Activated CD4-positive, alpha-beta T cell treated with anti-CD3 and anti-CD28 coated beads for 1 hour (primary cell): ENCODE data around the gene AQP12B.
"Not testable (repeated sequence)": the region's sequence is repeated elsewhere in the genome, so short reads cannot be mapped to it uniquely, and the experiment has no call there.

Source experiments
- DNase-seq: peaks from one replicate; pipeline ENCODE4 v3.0.0-alpha.2; 2020

AQP12B gene, protein sequence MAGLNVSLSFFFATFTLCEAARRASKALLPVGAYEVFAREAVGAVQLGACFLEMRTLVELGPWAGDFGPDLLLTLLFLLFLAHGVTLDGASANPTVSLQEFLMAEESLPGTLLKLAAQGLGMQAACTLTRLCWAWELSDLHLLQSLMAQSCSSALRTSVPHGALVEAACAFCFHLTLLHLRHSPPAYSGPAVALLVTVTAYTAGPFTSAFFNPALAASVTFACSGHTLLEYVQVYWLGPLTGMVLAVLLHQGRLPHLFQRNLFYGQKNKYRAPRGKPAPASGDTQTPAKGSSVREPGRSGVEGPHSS

DNA sequence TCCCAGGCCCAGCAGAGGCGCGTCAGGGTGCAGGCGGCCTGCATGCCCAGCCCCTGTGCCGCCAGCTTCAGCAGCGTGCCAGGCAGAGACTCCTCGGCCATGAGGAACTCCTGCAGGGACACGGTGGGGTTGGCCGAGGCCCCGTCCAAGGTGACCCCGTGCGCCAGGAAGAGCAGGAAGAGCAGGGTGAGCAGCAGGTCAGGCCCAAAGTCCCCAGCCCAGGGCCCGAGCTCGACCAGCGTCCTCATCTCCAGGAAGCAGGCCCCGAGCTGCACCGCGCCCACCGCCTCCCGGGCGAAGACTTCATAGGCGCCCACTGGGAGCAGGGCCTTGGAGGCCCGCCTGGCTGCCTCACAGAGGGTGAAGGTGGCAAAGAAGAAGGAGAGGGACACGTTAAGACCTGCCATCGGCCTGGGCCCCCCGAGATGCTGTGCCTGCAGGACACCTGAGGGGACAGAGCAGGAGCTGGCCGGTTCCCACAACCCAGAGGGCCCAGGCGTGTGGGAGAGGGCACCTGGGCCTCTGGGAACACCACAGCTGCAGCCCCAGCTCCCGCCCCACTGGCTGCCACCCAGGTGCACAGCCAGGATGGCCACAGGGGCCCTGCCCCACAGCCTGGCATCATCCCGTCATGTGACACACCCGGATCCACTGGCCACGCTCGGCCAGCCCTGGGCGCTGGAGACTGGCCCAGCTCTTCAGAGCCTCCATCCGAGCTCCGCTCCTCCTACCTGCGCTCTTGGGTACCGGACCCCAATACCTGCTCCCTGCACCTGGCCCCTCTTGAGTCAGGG is at the start of gene AQP12B:
Gene AQP12B, minus strand, starts transcription at position 455 of the 794 bp plus-strand sequence. Its CDS starts 48 bp downstream, at position 407.
- DNase-seq = not testable (repeated sequence)

DNA sequence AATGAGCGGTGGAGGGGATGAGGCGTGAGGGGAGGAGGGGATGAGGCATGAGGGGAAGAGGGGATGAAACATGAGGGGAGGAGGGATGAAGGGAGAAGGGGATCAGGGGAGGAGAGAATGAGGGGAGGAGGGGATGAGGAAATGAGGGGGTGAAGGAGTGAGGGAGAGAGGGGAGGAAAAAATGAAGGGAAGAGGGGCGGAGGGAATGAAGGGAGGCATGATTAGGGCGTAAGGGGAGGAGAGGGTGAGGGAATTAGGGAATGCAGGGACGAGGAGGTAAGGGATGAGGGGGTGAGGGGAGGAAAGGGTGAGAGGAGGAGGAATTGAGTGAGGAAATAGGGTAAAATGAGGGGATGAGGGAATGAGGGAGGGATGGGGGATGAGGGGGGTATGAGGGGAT is 49.5 kb upstream of the AQP12B start:
- DNase-seq = no peak

DNA sequence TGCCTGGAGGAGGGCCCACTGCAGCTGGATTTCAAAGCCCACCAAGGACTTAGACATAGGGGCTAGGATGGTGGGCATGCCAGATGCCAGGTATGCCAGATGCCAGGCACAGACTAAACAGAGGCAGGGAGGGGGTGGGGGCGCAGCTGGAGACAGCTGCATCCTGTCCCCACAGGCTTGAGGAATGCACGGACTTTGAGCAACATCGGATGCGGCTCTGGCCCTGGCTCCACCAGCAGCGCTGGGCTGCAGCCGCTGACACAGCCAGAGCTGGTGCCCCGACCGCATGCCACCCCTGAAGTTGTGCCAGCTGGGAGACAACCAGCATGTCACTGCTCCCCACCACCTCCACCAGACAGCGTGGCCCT is 48.5 kb upstream of the AQP12B start:
- DNase-seq = no peak

DNA sequence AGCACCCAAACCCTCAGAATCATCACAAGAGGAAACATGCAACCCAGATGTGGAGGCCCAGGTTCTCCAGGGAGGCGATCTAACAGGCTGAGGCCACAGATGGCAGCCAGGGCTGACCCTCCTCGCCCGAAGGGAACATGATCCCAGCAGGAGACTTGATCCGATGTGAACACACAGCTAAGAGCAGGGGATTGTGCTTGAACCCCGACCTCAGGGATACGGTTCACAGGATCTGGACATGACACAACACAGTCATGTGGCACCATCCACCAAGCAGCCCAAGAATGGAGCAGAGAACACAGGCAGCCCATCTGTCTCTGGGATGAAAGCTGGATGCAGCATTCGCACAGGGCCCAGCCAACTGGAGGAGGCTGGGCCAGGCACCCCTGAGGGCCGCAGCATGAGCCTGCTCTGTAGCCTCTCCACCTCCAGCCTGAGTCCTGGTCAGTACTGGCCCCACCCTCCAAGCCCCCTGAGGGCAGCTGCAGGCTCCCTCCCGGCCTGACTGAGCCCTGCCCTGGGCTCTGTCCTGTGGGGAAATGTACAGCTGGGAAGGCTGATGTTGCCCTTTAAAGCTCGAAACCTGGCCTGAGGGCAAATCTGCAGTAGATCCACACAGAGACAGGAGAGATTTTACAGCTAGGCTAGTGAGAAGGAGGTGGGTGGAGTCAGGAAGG is 48.0 kb upstream of the AQP12B start:
- DNase-seq = no peak

DNA sequence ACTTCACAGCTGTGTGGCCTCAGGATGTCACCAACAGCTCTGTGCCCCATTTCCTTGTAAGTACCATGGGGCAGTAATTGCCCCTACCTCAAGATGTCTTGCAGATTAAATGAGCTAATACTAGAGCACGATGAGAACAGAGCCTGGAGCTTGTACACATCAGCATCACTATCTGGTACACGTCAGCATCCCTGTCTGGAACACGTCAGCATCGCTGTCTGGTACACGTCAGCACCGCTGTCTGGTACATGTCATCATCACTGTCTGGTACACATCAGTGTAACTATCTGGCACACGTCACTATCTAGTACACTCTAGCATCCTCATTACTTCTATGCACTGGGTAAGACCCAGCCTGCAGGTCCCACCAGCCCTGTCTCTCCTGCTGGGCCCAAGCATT is 46.1 kb upstream of the AQP12B start:
- no peak for DNase-seq

DNA sequence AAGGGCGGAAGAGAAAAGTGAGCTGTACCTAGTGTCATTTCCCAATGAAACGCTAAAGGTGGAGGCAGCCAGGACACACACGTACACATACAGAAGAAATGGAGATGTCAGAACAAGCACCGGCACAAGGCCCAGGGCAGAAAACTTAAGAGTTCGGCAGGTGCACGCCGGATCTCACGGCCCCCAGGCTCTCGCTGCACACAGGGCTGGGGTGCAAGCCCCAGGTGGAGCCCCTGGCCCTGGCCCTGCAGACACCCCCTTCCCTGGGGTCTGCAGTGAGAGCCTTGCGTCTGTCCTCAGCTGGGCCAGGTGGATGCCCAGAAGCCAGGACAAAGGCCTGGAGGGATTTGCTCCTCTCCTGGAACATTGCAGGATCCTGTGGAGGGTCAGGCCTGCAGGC is 45.7 kb upstream of the AQP12B start:
- DNase-seq = no peak

DNA sequence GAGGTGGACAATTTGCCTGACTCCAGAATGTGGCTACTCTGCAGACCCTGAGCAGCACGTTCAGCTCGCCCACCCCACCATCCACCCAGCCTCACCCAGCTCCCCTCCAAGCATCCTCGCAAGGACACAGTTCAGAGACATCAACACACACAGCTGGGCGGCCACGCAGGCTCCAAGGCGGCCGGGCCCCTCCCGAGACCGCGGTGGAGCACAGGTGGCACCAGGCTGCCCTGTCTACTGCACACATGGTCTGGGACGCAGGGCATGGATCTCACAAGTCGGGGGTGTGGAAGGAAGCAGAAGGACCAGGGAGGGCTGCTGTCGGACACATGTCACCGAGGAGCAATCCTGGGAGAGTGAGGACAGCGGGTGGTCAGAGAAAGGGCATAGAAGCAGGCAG is 45.2 kb upstream of the AQP12B start:
- no peak for DNase-seq

DNA sequence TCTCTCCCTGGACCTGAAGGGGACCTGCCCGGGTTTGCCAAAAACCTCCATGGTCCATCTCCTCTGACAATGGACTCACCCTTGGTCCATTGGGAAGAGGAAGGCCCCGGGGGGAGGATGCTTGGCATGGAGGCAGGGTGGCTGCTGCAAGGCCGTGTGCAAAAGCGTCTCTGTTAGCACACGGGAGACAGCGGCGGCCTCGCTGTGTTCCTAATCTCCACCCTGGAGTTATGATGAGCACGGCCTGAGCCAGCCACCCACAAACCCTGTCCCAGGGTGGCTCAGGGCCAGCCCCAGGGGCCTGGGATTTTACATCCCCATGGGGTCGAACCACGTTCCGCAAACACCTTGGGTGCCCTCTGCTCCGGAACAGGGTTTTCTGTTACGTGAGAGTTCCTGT is 44.8 kb upstream of the AQP12B start:
- no peak for DNase-seq

DNA sequence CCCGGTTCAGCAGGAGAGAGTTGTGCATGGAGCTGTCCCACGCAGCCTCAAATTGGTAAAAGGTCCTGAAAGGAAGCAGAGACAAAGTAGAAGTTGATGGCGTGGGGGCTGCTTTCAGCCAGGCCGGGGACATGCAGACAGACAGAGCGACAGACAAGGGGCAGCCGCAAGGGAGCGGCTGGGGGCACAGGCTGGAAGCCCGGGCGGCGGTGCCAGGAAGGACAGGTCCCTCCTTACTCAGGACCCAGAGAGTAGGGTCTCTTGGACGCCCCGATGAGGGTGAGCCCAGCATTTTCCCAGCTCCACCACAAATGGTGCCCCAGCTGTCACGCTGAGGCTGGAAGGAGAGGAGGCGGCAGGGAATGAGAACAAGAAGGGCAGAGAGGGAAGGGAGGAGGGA is 44.2 kb upstream of the AQP12B start:
- no peak for DNase-seq

DNA sequence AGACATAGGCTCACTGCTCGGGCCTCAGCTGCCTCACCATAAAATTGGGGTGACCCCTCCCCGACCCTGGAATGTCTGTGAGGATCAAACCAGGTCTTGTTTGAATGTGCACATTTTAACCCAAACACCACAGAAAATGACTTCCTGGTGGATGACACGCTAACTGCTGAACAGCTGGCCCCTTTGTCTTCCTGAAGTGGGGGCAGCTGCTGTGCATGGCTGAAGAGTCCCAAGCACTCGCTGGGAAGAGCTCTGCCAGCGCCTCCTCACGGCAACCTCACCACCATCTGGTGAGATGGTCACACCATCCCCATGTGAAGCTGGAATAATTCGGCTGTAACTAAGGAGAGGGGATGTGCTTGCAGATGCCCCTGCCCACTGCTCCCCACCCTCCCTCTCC is 43.0 kb upstream of the AQP12B start:
- no peak for DNase-seq

DNA sequence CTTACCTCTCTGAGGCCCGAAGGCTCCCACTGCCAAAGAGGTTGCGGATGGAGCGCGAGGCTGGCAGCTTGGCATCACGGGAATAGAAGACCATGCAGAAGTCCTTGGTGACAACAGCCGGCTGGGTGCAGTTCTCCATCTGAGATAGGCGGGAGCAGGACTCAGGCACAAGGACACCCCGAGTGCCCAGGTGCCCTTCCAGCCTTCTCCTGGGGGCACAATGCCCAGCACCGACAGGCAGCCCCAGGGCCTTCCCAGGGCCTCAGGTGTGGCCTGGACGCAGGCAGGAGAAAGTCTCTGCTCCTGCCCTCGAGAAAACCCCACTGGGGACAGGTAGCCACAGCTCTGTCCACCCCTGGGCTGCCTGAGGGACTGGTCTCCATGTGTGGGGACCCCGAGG is 42.6 kb upstream of the AQP12B start:
- DNase-seq = no peak

DNA sequence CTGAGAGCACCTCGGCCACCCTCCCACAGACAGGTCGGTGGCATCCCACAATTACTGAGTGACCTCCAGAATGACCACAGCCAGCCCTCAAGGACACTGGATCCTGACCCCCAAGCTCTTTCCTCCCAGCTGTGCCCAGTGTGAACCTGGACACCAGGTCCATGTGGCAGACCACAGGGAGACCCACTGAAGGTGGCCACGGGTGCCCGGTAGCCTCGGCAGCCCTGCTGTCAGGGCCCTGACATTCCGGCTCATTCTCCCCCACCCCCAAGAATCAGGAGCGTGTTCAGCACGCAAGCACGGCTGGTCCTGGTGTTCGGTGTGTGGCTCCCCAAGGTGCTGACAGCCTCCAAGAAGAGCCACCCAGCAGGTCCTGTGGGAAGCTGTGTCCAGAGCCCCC is 41.7 kb upstream of the AQP12B start:
- no peak for DNase-seq

DNA sequence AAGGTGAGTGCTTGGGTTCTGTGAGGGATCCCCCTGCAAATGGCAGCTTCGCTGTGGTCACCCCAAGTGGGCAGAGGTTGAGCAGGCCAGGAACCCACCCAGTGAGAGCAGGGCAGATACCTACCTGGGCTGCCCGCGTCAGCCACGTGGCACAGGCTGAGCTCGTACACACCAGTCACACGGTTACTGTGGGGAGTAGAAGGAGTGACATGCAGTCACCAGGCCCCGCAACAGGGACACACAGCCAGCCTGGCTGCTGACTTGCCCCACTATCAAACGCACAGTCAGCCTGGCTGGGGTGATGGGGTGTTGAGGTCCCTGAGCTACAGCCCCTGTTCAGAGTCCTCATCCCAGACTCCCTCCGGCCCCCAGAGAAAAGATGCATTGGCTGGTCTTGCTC is 41.2 kb upstream of the AQP12B start:
- no peak for DNase-seq

DNA sequence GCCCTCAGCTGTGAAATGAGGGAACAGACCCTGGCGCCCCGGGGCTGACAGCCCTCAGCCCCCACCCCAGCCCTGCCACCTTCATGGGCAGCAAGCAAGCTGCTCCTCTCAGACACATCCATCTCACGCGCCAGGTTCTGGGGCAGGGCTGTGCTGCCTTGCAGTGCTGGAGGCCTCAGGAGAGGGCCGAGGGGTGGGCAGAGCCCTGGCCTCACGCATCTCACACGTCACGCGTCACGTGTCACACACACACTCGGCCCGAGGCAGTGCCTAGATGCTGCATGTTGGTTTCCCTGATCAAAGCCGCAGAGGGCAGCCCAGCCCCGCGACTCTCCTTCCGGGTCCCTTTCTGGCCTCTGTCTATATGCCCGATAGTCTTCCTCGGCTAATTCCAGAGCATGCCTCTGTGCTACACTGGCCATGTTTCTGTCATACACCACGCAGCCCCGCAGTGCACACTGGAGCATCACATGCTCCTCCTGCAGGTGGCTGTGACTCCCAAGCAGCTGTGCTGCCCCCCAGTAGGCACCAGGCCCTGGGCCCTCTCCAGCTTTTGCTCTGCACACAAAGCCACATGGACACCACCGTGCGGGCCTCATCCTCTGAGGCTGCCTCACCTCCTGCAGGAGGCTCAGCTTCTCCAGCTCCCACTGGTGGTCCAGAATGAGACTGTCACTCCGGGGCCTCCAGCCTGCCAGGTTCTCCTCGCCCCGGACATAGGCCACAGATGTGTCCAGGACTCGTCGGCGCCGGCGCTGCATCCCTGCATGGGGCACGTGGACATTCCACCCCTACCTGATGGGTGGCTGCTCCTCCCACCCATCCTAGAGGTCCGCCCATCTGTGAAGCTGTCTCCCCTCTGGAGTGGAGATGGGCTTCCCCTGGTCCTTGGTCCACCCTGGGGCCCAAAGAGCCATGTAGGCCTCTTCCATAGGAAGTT is 40.4 kb upstream of the AQP12B start:
- no peak for DNase-seq

DNA sequence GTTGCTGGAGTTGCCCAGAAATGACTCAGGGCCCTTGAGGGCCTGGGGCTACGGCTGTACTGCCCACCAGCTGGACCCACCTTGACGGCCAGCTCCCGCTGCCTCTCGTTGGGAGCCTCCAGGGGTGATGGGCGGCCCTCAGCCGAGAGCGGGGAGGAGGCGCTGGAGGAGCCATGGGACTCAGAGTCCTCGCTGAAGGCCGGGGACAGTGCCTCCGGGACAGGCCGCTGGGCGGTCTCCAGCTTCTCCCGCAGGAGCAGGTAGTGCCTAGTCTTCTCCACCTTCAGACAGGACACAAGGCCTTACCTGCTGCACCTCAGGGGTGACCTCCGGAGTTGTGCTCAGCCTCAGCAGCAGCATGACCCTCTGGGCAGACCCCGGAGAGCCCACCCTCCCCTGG is 39.7 kb upstream of the AQP12B start:
- no peak for DNase-seq

DNA sequence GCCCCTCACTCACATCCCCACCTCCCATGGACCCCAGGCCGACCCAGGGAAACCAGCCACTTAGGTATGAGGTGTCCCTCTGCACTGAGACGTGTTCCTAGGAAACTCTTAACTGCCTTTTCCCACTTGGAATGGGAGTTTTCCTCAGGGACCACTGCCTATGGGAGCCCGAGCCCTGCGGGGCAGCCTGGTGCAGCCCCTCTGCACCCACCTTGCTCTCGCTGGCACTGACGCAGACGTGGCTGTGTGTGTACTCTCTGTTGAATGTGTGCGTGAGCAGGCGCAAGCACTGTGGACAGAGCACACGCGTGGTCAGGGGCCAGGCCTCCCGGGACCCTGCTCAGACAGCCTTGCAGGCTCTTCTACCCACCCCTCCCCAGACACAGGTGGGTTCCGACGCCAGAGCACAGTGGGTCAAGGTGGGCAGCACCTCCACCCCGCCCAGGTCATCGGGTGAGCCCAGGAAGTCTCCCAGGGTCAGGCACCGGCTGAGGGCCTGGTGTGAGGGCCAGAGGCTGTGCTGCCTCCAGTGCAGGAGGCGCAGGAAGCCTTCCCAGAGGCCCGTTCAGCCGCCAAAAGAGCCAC is 39.0 kb upstream of the AQP12B start:
- no peak for DNase-seq

DNA sequence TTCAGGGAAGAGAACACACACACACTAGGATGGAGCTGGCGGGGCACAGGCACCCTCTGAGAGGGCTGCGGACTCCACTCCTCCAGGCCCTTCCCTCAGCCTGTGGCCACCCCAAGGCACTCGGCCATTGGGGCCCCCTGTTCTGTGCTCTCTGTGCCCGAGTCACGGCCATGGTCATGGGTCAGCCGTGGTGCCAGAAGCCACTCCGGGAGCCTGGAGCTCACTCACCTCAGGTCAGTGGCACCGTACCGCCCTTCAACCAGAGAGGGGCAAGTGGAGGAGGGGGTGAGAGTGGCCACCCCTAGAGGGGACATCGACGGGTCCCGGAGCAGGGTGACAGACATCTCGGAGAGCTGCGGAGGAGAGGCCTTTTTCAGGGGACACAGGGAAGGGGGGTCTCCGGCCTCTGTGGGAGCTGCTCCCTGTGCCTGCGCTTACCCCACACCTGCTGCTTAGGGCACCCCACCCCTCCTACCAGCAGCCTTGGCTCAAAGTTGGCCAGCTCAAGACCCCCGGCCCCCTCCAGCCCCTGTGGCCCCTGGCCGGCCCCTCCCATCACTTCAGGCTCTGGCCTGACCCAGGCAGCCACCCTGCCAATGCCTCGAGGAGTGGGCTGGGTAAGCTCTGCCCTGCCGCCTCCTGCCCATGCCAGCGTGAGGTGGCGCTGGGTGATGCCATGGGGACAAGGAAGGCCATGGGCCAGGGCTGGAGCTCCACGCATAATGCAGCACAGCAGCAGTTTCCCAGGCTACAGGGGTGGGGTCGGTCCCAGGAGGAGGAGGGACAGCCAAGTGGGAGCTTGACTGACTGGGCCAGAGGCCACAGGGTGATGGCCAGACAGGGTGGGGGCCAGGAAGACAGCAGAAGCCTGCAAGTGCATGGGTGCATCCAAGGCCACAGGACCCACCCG is 38.3 kb upstream of the AQP12B start:
- DNase-seq = no peak

DNA sequence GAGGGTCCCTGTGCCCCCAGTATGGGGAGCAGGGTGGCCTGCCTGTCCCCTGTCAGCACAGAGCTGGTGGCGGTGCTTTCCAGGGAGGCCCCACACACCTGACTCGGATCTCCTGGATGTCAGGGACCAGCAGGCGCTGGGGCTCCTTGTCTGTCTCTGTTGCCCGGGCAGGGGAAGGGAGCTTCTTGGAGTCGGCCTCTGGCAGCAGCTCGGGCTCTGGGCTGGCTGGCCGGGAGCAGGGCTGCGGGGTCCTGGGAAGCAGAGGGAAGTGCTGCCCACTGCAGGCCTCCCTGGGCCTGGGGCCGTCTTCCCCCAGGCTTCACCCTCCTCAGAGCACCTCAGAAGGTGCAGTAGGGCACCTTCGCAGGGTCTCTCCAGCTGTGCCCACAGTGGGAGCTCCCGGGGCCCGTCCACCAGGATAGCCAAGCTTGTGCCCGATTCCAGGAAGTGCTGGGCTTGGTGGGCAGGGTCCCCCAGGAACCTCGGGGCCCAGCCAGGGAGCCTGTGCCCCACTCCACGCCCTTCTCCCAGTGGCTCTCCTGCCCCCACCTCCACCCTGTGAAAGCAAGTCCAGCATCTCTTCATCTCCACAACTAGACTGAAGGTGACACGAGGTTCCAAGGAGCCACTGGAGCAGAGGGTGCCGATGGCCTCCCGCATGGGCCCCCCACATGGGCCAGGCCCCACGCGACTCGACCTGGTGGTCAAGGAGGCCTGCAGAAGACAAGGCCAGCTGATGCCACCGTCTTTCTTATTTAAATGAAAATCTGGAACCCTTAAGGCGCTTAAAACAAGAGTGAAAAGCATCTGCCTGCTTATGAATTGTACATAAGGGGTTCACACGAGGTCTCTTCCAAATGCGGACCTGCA is 37.2 kb upstream of the AQP12B start:
- no peak for DNase-seq

DNA sequence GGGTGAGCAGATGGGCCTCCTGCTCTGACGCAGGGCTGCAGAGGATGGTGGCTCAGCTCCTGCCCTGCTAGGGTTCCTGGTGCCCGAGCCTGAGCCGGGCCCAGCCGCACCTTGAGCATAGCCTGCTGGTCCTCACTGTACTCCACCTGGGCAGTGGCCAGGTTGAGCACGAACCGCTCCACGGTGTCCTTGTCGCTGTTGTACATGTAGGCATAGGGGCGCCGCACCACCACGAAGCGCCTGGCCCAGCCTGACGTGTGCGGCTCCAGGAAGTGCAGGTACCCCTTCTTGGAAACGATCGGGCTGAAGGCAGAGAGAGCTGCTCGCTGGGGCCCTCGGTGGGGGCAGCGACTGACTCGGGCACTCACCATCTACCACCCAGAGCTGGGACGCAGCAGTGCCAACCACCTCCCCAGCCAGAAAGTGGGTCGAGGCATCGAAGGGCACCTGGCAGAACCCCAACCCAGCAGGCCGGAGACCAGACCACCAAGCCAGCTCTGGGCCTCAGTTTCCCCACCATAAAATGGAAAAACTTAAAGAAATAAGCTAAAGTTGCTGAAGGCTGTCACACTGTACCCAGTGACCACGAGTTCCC is 36.3 kb upstream of the AQP12B start:
- DNase-seq = no peak
